Uterus (tissue), 2 donors: ENCODE data around the gene SMIM13.

Experiments
- POLR2A ChIP-seq, 2 donors: fragments of 450-650 bp; IDR thresholded peaks; one replicate each; pipeline ENCODE4 v1.6.1; 2016; ENCODE audit warnings: antibody characterized with exemption in 2 of 2, mild to moderate bottlenecking in 1 of 2, moderate library complexity in 1 of 2
- TF ChIP-seq, protein P1 (sequence below), 4 experiments: fragments of 200-600 bp in 2 of 4; fragments of 450-650 bp in 2 of 4; sonication (generic) in 2 of 4; IDR thresholded peaks; one replicate each; pipeline ENCODE4 v1.5.1; 2016 to 2019; ENCODE audit warnings: antibody characterized with exemption in 4 of 4, mild to moderate bottlenecking in 2 of 4, moderate library complexity in 1 of 4

DNA sequence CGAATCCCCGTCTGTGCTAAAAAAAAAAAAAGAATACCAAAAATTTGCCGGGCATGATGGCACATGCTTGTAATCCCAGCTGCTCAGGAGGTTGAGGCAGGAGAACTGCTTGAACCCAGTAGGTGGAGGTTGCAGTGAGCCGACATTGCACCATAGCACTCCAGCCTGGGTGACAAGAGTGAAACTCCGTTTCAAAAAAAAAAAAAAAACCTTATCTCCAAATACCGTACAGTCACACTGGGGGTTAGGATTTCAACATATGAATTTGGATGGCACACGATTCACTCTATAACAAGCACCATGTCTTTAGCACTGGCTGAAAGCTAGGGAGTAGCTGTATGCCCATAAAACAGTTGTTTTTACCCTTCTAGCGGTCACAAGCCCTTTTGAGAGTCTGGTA is 3.8 kb downstream of the SMIM13 start:
- TF ChIP-seq, protein P1, sequence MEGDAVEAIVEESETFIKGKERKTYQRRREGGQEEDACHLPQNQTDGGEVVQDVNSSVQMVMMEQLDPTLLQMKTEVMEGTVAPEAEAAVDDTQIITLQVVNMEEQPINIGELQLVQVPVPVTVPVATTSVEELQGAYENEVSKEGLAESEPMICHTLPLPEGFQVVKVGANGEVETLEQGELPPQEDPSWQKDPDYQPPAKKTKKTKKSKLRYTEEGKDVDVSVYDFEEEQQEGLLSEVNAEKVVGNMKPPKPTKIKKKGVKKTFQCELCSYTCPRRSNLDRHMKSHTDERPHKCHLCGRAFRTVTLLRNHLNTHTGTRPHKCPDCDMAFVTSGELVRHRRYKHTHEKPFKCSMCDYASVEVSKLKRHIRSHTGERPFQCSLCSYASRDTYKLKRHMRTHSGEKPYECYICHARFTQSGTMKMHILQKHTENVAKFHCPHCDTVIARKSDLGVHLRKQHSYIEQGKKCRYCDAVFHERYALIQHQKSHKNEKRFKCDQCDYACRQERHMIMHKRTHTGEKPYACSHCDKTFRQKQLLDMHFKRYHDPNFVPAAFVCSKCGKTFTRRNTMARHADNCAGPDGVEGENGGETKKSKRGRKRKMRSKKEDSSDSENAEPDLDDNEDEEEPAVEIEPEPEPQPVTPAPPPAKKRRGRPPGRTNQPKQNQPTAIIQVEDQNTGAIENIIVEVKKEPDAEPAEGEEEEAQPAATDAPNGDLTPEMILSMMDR (IDR thresholded peaks at IDR 0.05): no peak
- no peak for TF ChIP-seq POLR2A (IDR thresholded peaks at IDR 0.05)
